Measurements from ENCODE around the gene PHF21A.

GRCh38 chr11:46170797-46171196 is 49.5 kb upstream of the PHF21A start:
- TF ChIP-seq CTCF (IDR thresholded peaks at IDR 0.05; ENCODE audit: insufficient read depth, low read depth, low read length) (no peak), EZH2 (IDR thresholded peaks at IDR 0.05; ENCODE audit: insufficient read depth, low read length) (no peak)

All from astrocyte (in vitro differentiated cells and primary cell).